ENCODE results near the gene DCAF5. TPM values are rescaled to one million over a fixed set of nuclear protein-coding genes. Genes with fewer than 3 reads are reported as not detected.
A peak's percentile ranks its signal among the peaks of the same experiment; 100 is the strongest.

Gene DCAF5
- total RNA-seq, 1 donor from 2014 or later = 92.5 TPM

- no peak overlapping the region for H3K4me3 Mint-ChIP-seq (ENCODE audit: low read depth)
- peaks cover 29% of the 10 kb centered on the region for H3K4me1 Mint-ChIP-seq (ENCODE audit: low read depth)
- TF ChIP-seq, protein P1, sequence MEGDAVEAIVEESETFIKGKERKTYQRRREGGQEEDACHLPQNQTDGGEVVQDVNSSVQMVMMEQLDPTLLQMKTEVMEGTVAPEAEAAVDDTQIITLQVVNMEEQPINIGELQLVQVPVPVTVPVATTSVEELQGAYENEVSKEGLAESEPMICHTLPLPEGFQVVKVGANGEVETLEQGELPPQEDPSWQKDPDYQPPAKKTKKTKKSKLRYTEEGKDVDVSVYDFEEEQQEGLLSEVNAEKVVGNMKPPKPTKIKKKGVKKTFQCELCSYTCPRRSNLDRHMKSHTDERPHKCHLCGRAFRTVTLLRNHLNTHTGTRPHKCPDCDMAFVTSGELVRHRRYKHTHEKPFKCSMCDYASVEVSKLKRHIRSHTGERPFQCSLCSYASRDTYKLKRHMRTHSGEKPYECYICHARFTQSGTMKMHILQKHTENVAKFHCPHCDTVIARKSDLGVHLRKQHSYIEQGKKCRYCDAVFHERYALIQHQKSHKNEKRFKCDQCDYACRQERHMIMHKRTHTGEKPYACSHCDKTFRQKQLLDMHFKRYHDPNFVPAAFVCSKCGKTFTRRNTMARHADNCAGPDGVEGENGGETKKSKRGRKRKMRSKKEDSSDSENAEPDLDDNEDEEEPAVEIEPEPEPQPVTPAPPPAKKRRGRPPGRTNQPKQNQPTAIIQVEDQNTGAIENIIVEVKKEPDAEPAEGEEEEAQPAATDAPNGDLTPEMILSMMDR (IDR thresholded peaks at IDR 0.05; ENCODE audit: unreplicated experiment) = no peak
- H3K9me3 Mint-ChIP-seq (ENCODE audit: low read depth) = no peaks in the 10 kb centered on the region
- DNase-seq (ENCODE audit: low spot score, unreplicated experiment) = no peak
- no peaks in the 10 kb centered on the region for H3K36me3 Mint-ChIP-seq (ENCODE audit: insufficient read depth)
- peak overlapping the region; percentile 17 for H3K27ac Mint-ChIP-seq
- H3K27me3 Mint-ChIP-seq = peaks cover 4% of the 10 kb centered on the region
These were observed 106.5 kb downstream of the DCAF5 start for GRCh38 chr14:69046476-69046860.

GRCh38 chr14:69045857-69046475, 107.0 kb downstream of the DCAF5 start:
- peaks cover 4% of the 10 kb centered on the region for H3K27me3 Mint-ChIP-seq
- peak overlapping the region; percentile 17 for H3K27ac Mint-ChIP-seq
- no peak overlapping the region for H3K4me3 Mint-ChIP-seq (ENCODE audit: low read depth)
- TF ChIP-seq, protein P1 (IDR thresholded peaks at IDR 0.05; ENCODE audit: unreplicated experiment) = no peak
- H3K4me1 Mint-ChIP-seq (ENCODE audit: low read depth) = peaks cover 25% of the 10 kb centered on the region
- no peak for DNase-seq (ENCODE audit: low spot score, unreplicated experiment)
- no peaks in the 10 kb centered on the region for H3K36me3 Mint-ChIP-seq (ENCODE audit: insufficient read depth)
- H3K9me3 Mint-ChIP-seq (ENCODE audit: low read depth) = no peaks in the 10 kb centered on the region

DNA sequence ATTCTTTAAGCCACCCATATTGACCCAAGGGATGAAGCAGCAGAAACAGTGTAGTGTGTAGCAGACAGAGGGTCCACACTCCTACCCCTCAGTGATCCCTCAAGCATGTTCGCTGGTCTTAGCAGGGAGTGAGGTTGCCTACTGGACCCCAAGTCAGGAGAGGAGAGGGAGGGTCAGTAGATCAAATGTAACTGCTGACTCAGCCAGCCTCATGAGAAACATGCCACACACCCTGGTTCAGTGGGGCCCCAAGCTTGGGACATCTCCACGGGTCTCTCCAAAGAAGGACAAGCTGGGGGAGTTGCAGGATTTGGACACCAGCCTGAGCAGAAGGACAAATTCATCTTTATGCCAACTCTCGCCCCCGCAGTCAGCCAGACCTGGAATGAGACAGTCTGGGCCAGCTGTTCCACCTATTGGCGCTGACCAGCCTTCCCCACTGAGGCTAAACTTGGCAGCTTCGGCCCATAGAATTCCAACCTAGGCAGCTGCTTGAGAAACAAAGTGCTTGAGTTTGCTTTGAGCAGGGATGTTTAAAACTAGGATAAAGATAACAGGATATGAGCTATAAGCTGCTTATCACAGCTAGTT, 107.9 kb downstream of the DCAF5 start:
- TF ChIP-seq, protein P1 (IDR thresholded peaks at IDR 0.05; ENCODE audit: unreplicated experiment) = no peak
- no peak for DNase-seq (ENCODE audit: low spot score, unreplicated experiment)
- Mint-ChIP-seq H3K36me3 (ENCODE audit: insufficient read depth) (no peaks in the 10 kb centered on the region), H3K27ac (peak overlapping the region; percentile 6), H3K4me3 (ENCODE audit: low read depth) (no peak overlapping the region), H3K9me3 (ENCODE audit: low read depth) (no peaks in the 10 kb centered on the region), H3K4me1 (ENCODE audit: low read depth) (peaks cover 17% of the 10 kb centered on the region), H3K27me3 (peaks cover 4% of the 10 kb centered on the region)

DNA sequence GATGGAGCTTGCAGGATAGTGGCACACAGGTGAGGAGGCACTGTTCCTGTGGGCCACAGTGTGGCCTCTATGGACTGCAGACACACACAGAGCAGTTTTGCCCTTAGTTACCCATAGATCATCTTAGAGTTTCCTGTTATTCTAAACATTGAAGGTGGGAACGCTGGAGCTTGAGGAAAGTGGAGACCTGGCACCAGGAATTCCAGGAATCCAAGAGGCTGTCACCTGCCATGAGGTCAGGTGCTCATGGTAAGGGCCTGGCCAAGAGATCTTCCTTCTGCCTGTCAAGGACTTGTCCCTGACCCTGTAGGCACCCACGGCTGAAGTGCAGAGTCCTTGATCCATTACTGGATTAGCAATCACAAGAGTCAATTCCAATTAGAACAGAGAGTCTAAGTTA, 108.6 kb downstream of the DCAF5 start:
- H3K27me3 Mint-ChIP-seq = peaks cover 5% of the 10 kb centered on the region
- H3K4me3 Mint-ChIP-seq (ENCODE audit: low read depth) = no peak overlapping the region
- H3K4me1 Mint-ChIP-seq (ENCODE audit: low read depth) = peaks cover 14% of the 10 kb centered on the region
- H3K36me3 Mint-ChIP-seq (ENCODE audit: insufficient read depth) = no peaks in the 10 kb centered on the region
- TF ChIP-seq, protein P1 (IDR thresholded peaks at IDR 0.05; ENCODE audit: unreplicated experiment) = no peak
- no peak overlapping the region for H3K27ac Mint-ChIP-seq
- no peaks in the 10 kb centered on the region for H3K9me3 Mint-ChIP-seq (ENCODE audit: low read depth)
- no peak for DNase-seq (ENCODE audit: low spot score, unreplicated experiment)

- TF ChIP-seq, protein P1 (IDR thresholded peaks at IDR 0.05; ENCODE audit: unreplicated experiment) = no peak
- no peak overlapping the region for H3K27ac Mint-ChIP-seq
- no peak overlapping the region for H3K4me3 Mint-ChIP-seq (ENCODE audit: low read depth)
- H3K4me1 Mint-ChIP-seq (ENCODE audit: low read depth) = peaks cover 14% of the 10 kb centered on the region
- H3K9me3 Mint-ChIP-seq (ENCODE audit: low read depth) = no peaks in the 10 kb centered on the region
- DNase-seq (ENCODE audit: low spot score, unreplicated experiment) = no peak
- H3K36me3 Mint-ChIP-seq (ENCODE audit: insufficient read depth) = no peaks in the 10 kb centered on the region
- H3K27me3 Mint-ChIP-seq = peaks cover 11% of the 10 kb centered on the region
These were observed 109.2 kb downstream of the DCAF5 start for GRCh38 chr14:69043596-69044260.
